ENCODE results near the gene ULK4.
"Not testable (repeated sequence)": the region's sequence is repeated elsewhere in the genome, so short reads cannot be mapped to it uniquely, and the experiment has no call there.

Gene ULK4

GRCh38 chr3:41792806-41793205 is 169.1 kb downstream of the ULK4 start:
- no peak overlapping the region for H3K4me3 ChIP-seq (ENCODE audit: low read depth, low read length)

GRCh38 chr3:41769106-41769505 is 192.8 kb downstream of the ULK4 start:
- H3K4me3 ChIP-seq (ENCODE audit: low read depth, low read length), result no peak overlapping the region

GRCh38 chr3:41768363-41768762 is 193.5 kb downstream of the ULK4 start:
- H3K4me3 ChIP-seq (ENCODE audit: low read depth, low read length), result no peak overlapping the region

- H3K4me3 ChIP-seq (ENCODE audit: low read depth, low read length), result not testable (repeated sequence)
These were observed 199.0 kb downstream of the ULK4 start for GRCh38 chr3:41762867-41763266.

GRCh38 chr3:41753651-41754050 is 208.3 kb downstream of the ULK4 start:
- H3K4me3 ChIP-seq (ENCODE audit: low read depth, low read length), result no peak overlapping the region

GRCh38 chr3:41751597-41751996 is 210.3 kb downstream of the ULK4 start:
- H3K4me3 ChIP-seq (ENCODE audit: low read depth, low read length), result no peak overlapping the region

- no peak overlapping the region for H3K4me3 ChIP-seq (ENCODE audit: low read depth, low read length)
These were observed 211.9 kb downstream of the ULK4 start for GRCh38 chr3:41749988-41750387.

GRCh38 chr3:41746215-41746614 is 215.7 kb downstream of the ULK4 start:
- no peak overlapping the region for H3K4me3 ChIP-seq (ENCODE audit: low read depth, low read length)

- no peak overlapping the region for H3K4me3 ChIP-seq (ENCODE audit: low read depth, low read length)
These were observed 219.8 kb downstream of the ULK4 start for GRCh38 chr3:41742121-41742520.

GRCh38 chr3:41740374-41740886 is 221.5 kb downstream of the ULK4 start:
- no peak overlapping the region for H3K4me3 ChIP-seq (ENCODE audit: low read depth, low read length)

GRCh38 chr3:41726891-41727290 is 235.0 kb downstream of the ULK4 start:
- no peak overlapping the region for H3K4me3 ChIP-seq (ENCODE audit: low read depth, low read length)

- H3K4me3 ChIP-seq (ENCODE audit: low read depth, low read length), result no peak overlapping the region
These were observed 244.3 kb downstream of the ULK4 start for GRCh38 chr3:41717641-41718040.

GRCh38 chr3:41716471-41716870 is 245.4 kb downstream of the ULK4 start:
- H3K4me3 ChIP-seq (ENCODE audit: low read depth, low read length), result no peak overlapping the region

- no peak overlapping the region for H3K4me3 ChIP-seq (ENCODE audit: low read depth, low read length)
These were observed 246.5 kb downstream of the ULK4 start for GRCh38 chr3:41715376-41715775.

- no peak overlapping the region for H3K4me3 ChIP-seq (ENCODE audit: low read depth, low read length)
These were observed 250.3 kb downstream of the ULK4 start for GRCh38 chr3:41711651-41712050.

GRCh38 chr3:41710646-41711388 is 251.1 kb downstream of the ULK4 start:
- H3K4me3 ChIP-seq (ENCODE audit: low read depth, low read length), result no peak overlapping the region

GRCh38 chr3:41709213-41709612 is 252.7 kb downstream of the ULK4 start:
- not testable (repeated sequence) for H3K4me3 ChIP-seq (ENCODE audit: low read depth, low read length)

GRCh38 chr3:41708176-41708575 is 253.7 kb downstream of the ULK4 start:
- H3K4me3 ChIP-seq (ENCODE audit: low read depth, low read length), result no peak overlapping the region

GRCh38 chr3:41705893-41706292 is 256.0 kb downstream of the ULK4 start:
- H3K4me3 ChIP-seq (ENCODE audit: low read depth, low read length), result no peak overlapping the region

- H3K4me3 ChIP-seq (ENCODE audit: low read depth, low read length), result no peak overlapping the region
These were observed 260.7 kb downstream of the ULK4 start for GRCh38 chr3:41701191-41701698.

GRCh38 chr3:41700155-41700554 is 261.7 kb downstream of the ULK4 start:
- H3K4me3 ChIP-seq (ENCODE audit: low read depth, low read length), result no peak overlapping the region

- H3K4me3 ChIP-seq (ENCODE audit: low read depth, low read length), result no peak overlapping the region
These were observed 263.0 kb downstream of the ULK4 start for GRCh38 chr3:41698898-41699297.

- no peak overlapping the region for H3K4me3 ChIP-seq (ENCODE audit: low read depth, low read length)
These were observed 264.2 kb downstream of the ULK4 start for GRCh38 chr3:41697702-41698101.

Data from iPS-11a (cell line).